ENCODE results near the gene USP16.

The USP16 gene

GRCh38 chr21:29084372-29084771, 59.9 kb downstream of the USP16 start:
- DNase-seq, result no peak

GRCh38 chr21:29085106-29085752, 60.8 kb downstream of the USP16 start:
- no peak for DNase-seq

GRCh38 chr21:29091033-29091432, 66.6 kb downstream of the USP16 start:
- no peak for DNase-seq

GRCh38 chr21:29092102-29092959, 67.9 kb downstream of the USP16 start:
- DNase-seq, result no peak

GRCh38 chr21:29096218-29097015, 71.9 kb downstream of the USP16 start:
- no peak for DNase-seq

GRCh38 chr21:29098156-29098555, 73.7 kb downstream of the USP16 start:
- no peak for DNase-seq

GRCh38 chr21:29102791-29103257, 78.4 kb downstream of the USP16 start:
- no peak for DNase-seq

All from NCI-H2029 treated with DMSO at 0.1 percent for 48 hours (cell line).